GM21447 (cell line): ENCODE data around the gene ITLN1.
"Not testable (repeated sequence)": the region's sequence is repeated elsewhere in the genome, so short reads cannot be mapped to it uniquely, and the experiment has no call there.

ENCODE experiments used
- ATAC-seq: cut with Tn5 transposase; IDR thresholded peaks from one replicate; pipeline ENCODE4 v1.9.1; 2021; ENCODE audit not compliant: unreplicated experiment

ITLN1 gene

DNA sequence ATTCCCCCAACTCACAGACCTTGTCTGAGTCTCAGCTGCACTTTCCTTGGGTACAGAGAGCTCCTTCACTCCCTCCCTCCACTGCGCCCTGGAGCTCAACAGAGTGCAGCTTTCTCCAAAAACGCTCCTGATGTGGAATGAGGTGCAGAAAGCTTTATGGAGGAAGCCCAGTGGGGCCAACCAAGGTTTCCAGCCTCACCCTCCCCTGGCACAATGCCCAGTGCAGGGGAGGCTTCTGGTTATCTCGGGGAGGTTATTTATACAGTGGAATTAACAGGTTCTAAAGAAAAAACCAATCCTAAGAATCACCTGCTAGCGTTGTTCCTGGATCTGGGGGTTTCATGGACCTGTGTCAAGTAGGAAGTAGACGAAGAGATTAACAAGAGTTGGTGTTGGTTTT, at the start of gene ITLN1:
ITLN1 (minus strand) TSS at position 139 of the 400 bp plus-strand sequence. CDS start 303 bp downstream, outside the sequence.
- no peak for ATAC-seq

DNA sequence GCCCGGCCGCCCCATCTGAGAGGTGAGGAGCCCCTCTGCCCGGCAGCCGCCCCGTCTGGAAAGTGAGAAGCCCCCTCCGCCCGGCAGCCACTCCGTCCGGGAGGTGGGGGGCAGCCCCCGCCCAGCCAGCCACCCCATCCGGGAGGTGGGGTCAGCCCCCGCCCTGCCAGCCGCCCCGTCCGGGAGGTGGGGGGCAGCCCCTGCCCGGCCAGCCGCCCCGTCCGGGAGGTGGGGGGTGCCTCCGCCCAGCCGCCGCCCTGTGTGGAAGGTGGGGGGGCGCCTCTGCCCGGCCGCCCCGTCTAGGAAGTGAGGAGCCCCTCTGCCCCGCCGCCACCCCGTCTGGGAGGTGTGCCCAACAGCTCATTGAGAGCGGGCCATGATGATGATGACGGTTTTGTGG, 48.3 kb upstream of the ITLN1 start:
- ATAC-seq: not testable (repeated sequence)

DNA sequence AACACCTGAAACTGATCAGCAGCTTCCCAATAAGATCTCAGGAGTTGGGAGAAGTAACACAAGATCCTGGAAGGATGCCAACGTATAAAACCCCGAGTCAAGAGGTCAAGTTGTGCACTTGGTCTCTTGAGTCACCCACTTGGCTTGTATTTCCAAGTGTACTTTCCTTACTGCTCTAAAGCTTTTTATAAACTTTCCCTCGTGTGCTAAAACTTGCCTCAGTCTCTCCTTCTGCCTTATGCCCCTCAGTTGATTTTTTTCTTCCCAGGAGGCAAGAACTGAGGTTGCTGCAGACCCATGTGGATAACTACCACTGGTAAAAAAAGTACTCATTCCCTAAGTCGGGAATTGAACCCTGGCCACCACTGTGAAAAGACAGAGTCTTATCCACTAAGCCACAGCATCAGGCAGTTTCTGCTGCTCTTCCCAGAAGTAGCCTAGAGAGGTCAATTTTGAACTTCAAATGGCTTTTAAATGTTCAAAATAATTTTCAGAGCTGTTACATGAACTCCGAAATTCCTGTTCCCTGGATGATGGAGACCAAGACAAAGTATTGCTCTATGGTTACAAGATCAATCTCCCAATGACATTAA, 40.8 kb upstream of the ITLN1 start:
- ATAC-seq: no peak

GRCh38 chr1:160924791-160925651, 40.0 kb upstream of the ITLN1 start:
- no peak for ATAC-seq

GRCh38 chr1:160916666-160917065, 31.7 kb upstream of the ITLN1 start:
- no peak for ATAC-seq

- not testable (repeated sequence) for ATAC-seq
Measured at GRCh38 chr1:160913229-160913628, 28.2 kb upstream of the ITLN1 start.

GRCh38 chr1:160911925-160912324, 26.9 kb upstream of the ITLN1 start:
- no peak for ATAC-seq

- ATAC-seq: no peak
Measured at GRCh38 chr1:160911441-160911840, 26.5 kb upstream of the ITLN1 start.

- no peak for ATAC-seq
Measured at GRCh38 chr1:160910170-160910750, 25.3 kb upstream of the ITLN1 start.

DNA sequence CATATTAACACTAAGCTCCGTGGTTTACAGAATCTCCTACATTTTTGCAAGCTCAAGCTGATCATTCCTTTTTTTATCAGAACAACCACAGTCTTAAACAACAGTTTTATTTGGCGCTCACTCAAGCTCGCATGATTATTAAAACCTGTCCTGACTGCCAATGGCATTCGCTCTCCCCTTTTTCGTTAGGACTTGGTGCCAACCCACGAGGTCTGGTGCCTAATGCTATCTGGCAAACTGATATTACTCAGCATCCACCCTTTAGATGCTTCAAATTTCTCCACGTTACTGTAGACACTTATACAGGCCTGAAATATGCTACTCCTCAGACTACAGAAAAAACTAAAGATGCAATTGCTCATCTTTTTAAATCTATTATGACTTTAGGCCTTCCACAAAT, 23.0 kb upstream of the ITLN1 start:
- no peak for ATAC-seq

- no peak for ATAC-seq
Measured at GRCh38 chr1:160905617-160905989, 20.6 kb upstream of the ITLN1 start.

- no peak for ATAC-seq
Measured at GRCh38 chr1:160904783-160905616, 20.0 kb upstream of the ITLN1 start.

DNA sequence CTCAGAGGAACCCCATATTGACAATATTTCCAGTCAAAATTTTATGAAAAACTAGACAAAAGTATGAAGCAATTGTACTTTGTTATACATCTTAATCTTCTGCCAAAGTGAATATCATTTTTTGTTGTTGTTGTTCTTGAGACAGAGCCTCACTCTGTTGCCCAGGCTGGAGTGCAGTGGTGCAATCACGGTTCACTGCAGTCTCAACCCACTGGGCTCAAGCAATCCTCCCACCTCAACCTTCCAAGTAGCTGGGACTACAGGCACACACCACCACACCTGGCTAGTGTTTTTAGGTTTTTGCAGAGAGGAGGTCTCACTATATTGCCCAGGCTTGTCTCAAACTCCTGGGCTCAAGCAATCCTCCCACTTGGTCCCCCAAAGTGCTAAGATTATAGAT, 17.3 kb upstream of the ITLN1 start:
- ATAC-seq: not testable (repeated sequence)

DNA sequence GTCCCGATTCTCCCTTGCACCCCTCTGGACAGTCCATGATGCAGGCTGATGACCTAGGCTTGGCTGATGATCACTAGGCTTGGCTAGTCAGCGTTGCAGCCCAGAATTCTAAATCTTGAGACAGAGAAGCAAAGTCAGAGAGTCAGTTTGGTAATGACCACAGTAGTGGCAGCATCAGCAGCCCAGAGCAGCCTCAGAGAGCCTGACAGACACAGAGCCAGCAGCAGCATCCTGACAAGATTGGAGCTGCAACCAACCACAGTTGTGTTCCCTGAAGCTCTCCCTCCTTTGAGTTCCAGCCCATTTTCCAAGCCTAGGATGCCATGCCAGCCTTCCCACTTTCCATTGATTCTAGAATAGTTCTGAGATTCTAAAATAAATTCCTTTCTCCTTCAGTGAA, 16.8 kb upstream of the ITLN1 start:
- ATAC-seq: no peak

GRCh38 chr1:160900683-160901082, 15.7 kb upstream of the ITLN1 start:
- ATAC-seq: not testable (repeated sequence)

DNA sequence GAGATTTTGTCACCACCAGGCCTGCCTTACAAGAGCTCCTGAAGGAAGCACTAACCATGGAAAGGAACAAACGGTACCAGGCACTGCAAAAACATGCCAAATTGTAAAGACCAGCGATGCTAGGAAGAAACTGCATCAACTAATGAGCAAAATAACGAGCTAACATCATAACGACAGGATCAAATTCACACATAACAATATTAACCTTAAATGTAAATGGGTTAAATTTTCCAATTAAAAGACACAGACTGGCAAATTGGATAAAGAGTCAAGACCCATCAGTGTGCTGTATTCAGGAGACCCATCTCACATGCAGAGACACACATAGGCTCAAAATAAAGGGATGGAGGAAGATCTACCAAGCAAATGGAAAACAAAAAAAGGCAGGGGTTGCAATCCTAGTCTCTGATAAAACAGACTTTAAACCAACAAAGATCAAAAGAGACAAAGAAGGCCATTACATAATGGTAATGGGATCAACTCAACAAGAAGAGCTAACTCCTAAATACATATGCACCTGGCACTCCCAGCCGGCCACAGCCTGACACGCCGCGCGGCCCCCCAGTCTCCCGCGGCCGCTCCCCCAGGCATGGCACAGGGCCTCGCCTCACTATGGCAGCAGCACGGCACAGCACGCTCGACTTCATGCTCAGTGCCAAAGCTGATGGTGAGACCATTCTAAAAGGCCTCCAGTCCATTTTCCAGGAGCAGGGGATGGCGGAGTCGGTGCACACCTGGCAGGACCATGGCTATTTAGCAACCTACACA, 9.6 kb upstream of the ITLN1 start:
- ATAC-seq: not testable (repeated sequence)

GRCh38 chr1:160891474-160891873, 6.5 kb upstream of the ITLN1 start:
- no peak for ATAC-seq

DNA sequence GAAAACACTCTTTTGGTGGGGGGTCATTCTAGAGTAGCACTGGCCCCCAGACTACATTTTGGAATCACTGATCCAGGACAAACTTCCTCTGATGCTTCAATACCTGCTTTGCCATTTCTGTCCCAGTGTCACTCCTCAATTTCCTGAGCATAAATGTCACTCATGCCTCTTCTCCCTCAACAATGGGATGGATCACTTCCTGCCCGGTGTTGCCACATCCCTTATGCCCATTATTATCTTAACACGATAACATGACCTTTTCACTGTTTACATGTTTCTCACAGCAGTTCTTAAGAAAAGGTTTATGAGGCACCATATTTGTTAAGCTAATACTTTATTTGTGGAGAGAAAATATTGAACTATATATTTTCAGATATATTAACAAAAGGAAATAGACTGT, 3.9 kb upstream of the ITLN1 start:
- ATAC-seq: no peak

- ATAC-seq: no peak
Measured at GRCh38 chr1:160887071-160887470, 2.1 kb upstream of the ITLN1 start.

DNA sequence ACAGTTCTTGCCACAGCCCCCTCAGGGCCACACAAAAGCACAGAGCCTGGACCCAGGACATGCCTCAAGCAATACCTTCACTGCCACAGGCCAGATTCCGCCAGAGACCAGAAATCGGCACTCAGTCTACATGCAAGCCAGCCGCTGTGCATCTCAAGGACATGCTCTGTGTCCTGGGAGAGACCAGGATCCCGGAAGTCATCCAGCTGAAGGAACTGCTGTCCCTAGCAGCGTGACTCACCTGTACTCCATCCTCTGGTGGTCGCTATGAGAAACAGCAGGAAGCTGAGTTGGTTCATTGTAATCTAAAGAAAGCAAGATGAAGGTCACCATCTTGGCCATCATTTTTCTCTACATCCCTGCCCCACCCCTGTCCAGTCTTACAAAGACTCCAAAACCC, 401 bp downstream of the ITLN1 start:
- ATAC-seq: no peak
